Motor neuron (in vitro differentiated cells): ENCODE results near the gene RSPH6A. TPM values are rescaled to one million over a fixed set of nuclear protein-coding genes. Genes with fewer than 3 reads are reported as not detected.
A peak's percentile ranks its signal among the peaks of the same experiment; 100 is the strongest.

Experiments
- ATAC-seq, 8 experiments: fragments of 200-7000 bp; cut with Tn5 transposase; replicated peaks in 6 of 8; 2 replicates each; pipeline ENCODE4 v1.8.0; 2021; ENCODE audit warnings: mild to moderate bottlenecking in 8 of 8, moderate library complexity in 8 of 8
- H3K27ac ChIP-seq, 2 donors: fragments of 250-450 bp; sonication (Bioruptor Pico); 2 replicates each; pipeline ENCODE4 v1.9.0; 2021; ENCODE audit warnings: antibody characterized with exemption in 2 of 2, mild to moderate bottlenecking in 2 of 2, moderate library complexity in 1 of 2
- H3K4me1 ChIP-seq, 2 donors: fragments of 250-450 bp; sonication (Bioruptor Pico); replicated peaks in 1 of 2; 2 replicates each; pipeline ENCODE4 v1.6.1; 2021; ENCODE audit warnings: antibody characterized with exemption in 2 of 2, mild to moderate bottlenecking in 2 of 2, moderate library complexity in 1 of 2
- H3K4me3 ChIP-seq, 5 donors: fragments of 250-450 bp; sonication (Bioruptor Pico); 2 replicates each; pipeline ENCODE4 v1.9.0; 2021; ENCODE audit warnings: antibody characterized with exemption in 5 of 5, mild to moderate bottlenecking in 5 of 5, moderate library complexity in 4 of 5
- WGBS, 10 experiments: fragments of 450-650 bp; shearing (Covaris generic); methylation state at CpG; one replicate each; pipeline ENCODE4 v1.0.0; 2022; 5-methylcytosine and 5-hydroxymethylcytosine counted together
- in situ Hi-C, 9 experiments: fragments of 400-800 bp; cut with MboI; loops; one replicate each; pipeline ENCODE4 v1.15.0; 2021; ENCODE audit warnings: low sequenced_read_pairs in 9 of 9, low pct_unique_long_range_greater_than_20kb in 2 of 9; ENCODE audit not compliant: unreplicated experiment in 9 of 9
- total RNA-seq, 8 experiments: library from RNA; unstranded; fragments of 300-600 nt; gene quantifications; 2 replicates each; pipeline versions ENCODE4 v1.2.3 to v1.2.4, GENCODE V29; 2022

The RSPH6A gene
- total RNA-seq, 8 experiments from 2014 or later = 0.18 to 0.76 (median 0.21) TPM; not detected in 2

- H3K4me3 ChIP-seq = peak overlapping the region; percentile 35 to 49 (median 43)
- peak in 6 of 8 experiments; percentile 0 to 1 (median 1) for ATAC-seq
- in situ Hi-C loops = no loop called here
- H3K4me1 ChIP-seq = peaks cover 4 to 16% of the 10 kb centered on the region in 2 donors
- WGBS, 10 experiments = 0 to 8% (median 4%) methylated on average over 1 to 9 of the region's 28 CpGs; no CpG with 5 or more reads in 7 of the 10 experiments
- H3K27ac ChIP-seq = peak overlapping the region; percentile 81 to 87
Observed at GRCh38 chr19:45769821-45770191, 45.3 kb downstream of the RSPH6A start.

- ATAC-seq = peak; percentile 22 to 57 (median 52)
- Histone ChIP-seq H3K27ac (peak within 1 kb of the TSS; percentile 81 to 87), H3K4me1 (peaks cover 10 to 22% of the 10 kb centered on the region in 2 donors), H3K4me3 (peak within 1 kb of the TSS; percentile 40 to 71 (median 46))
- in situ Hi-C loops = no loop called here
- WGBS, 10 experiments = 4% methylated on average over 15 of the region's 70 CpGs; no CpG with 5 or more reads in 9 of the 10 experiments
Observed at GRCh38 chr19:45768984-45769782, 45.9 kb downstream of the RSPH6A start, which contains the start of gene SIX5. Gene SIX5, minus strand, starts transcription at chr19:45769252. Its CDS starts 408 bp downstream, at chr19:45768844.

GRCh38 chr19:45768655-45768983, 46.5 kb downstream of the RSPH6A start:
- peaks cover 16 to 28% of the 10 kb centered on the region in 2 donors for H3K4me1 ChIP-seq
- in situ Hi-C loops = no loop called here
- H3K4me3 ChIP-seq = peak overlapping the region; percentile 40 to 71 (median 46)
- no CpG with 5 or more reads among the region's 33 CpGs for whole genome bisulfite sequencing, 10 experiments
- H3K27ac ChIP-seq = peak overlapping the region; percentile 39 to 81
- no peak for ATAC-seq

DNA sequence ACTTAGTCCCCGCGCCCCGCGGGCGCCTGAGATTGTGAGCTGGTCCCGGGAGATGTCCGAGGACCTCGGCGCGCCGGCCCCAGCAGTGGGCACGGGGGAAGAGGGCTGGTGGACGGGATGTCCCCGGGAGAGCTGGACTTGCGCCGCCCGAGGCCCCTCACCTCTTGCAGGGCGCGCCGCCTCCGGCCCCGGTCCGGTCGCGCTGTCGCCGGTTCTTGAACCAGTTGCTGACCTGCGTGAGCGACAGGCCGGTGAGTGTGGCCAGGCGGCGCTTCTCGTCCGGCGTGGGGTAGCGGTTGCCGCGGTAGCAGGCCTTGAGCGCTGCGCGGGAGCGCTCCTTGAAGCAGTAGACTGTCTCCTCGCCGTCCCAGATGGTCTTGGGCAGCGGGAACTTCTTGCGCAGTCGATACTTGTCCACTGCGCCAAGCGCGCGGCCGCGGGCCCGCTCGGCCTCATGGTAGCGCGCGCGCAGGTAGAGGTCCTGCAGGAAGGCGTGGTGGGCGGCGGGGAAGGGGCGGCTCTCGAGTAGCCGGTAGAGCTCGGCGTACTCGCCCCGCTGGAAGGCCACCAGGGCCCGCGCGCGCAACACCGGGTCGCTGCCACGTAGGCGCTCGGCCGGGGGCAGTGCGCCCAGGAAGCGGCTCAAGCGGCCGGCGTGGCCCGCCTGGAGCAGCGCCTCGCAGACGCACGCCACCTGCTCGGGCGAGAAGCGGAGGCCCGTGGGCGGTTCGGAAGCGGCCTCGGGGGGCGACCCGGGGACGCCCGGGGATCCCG, 47.0 kb downstream of the RSPH6A start:
- 0 to 7% (median 3%) methylated on average over 1 to 12 of the region's 102 CpGs; no CpG with 5 or more reads in 5 of the 10 experiments for WGBS, 10 experiments
- in situ Hi-C loops = no loop called here
- Histone ChIP-seq H3K27ac (peak overlapping the region; percentile 39 to 81), H3K4me1 (peaks cover 18 to 29% of the 10 kb centered on the region in 2 donors), H3K4me3 (peak overlapping the region; percentile 40 to 71 (median 46))
- peak in 3 of 8 experiments; percentile 0 for ATAC-seq

DNA sequence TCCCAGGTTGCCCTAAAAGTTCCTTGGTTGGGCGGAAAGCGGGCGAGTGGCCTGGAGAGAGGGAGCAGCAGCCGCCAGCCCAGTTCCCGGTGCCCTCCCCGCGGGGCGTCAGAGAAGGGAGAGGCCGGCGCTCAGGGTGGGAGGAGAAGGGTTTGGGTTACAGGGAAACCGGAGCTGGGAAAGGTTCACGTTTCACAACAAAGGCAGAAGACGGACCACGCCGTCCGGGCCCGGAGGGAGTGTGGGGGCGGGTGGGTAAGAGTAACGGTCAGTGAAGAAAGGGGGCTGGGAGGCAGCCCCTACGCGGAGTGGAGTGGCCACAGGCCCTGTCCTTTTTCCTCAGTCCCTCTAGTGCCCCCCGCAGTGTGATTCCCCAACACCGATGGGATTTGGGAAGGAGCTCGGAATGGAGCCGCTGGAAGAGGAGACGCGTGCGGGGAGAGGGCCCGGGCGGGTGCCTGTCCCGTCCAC, 47.7 kb downstream of the RSPH6A start:
- WGBS, 10 experiments = 0% methylated on average over 3 to 4 of the region's 31 CpGs; no CpG with 5 or more reads in 8 of the 10 experiments
- in situ Hi-C loops = no loop called here
- ATAC-seq = peak in 3 of 8 experiments; percentile 7 to 13 (median 12)
- peak overlapping the region; percentile 40 to 71 (median 46) for H3K4me3 ChIP-seq
- peaks cover 18 to 29% of the 10 kb centered on the region in 2 donors for H3K4me1 ChIP-seq
- H3K27ac ChIP-seq = peak overlapping the region; percentile 1 to 81

DNA sequence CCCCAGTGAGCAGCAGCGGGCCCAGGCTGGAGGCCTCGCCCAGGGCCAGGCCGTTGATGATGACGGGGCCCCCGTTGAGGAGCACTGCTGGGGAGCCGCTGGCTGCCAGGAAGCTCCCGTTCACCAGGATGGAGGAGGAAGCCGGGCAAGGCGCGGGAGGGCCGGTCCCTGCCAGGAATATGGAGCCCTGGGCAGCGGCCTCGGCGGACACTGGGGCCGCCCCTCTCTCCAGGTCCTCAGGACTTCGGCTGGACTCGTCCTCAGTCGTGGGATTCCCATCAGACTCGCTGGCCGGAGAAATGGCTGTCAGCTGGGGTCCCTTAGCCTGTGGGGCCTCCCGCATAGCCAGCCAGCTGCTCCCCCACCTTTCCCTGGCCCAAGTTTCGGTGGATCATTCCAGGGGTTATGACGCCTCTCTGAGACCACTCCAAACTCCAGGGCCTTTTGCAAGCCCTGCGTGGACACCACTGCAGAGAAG, 48.2 kb downstream of the RSPH6A start:
- peaks cover 18 to 29% of the 10 kb centered on the region in 2 donors for H3K4me1 ChIP-seq
- ATAC-seq = peak in 2 of 8 experiments; percentile 1 to 8
- 20 to 60% (median 44%) methylated on average over 1 to 9 of the region's 24 CpGs; no CpG with 5 or more reads in 6 of the 10 experiments for WGBS, 10 experiments
- in situ Hi-C loops = no loop called here
- H3K4me3 ChIP-seq = peak overlapping the region; percentile 40 to 71 (median 46)
- peak overlapping the region in 1 of 2 donors; percentile 81 for H3K27ac ChIP-seq

GRCh38 chr19:45766296-45766868, 48.7 kb downstream of the RSPH6A start:
- no peak for ATAC-seq
- Histone ChIP-seq H3K27ac (no peak overlapping the region), H3K4me3 (peak overlapping the region in 3 of 5 donors; percentile 46 to 71 (median 61)), H3K4me1 (peaks cover 18 to 29% of the 10 kb centered on the region in 2 donors)
- WGBS, 10 experiments = 60 to 90% methylated on average over 2 to 3 of the region's 17 CpGs; no CpG with 5 or more reads in 8 of the 10 experiments
- in situ Hi-C loops = no loop called here

DNA sequence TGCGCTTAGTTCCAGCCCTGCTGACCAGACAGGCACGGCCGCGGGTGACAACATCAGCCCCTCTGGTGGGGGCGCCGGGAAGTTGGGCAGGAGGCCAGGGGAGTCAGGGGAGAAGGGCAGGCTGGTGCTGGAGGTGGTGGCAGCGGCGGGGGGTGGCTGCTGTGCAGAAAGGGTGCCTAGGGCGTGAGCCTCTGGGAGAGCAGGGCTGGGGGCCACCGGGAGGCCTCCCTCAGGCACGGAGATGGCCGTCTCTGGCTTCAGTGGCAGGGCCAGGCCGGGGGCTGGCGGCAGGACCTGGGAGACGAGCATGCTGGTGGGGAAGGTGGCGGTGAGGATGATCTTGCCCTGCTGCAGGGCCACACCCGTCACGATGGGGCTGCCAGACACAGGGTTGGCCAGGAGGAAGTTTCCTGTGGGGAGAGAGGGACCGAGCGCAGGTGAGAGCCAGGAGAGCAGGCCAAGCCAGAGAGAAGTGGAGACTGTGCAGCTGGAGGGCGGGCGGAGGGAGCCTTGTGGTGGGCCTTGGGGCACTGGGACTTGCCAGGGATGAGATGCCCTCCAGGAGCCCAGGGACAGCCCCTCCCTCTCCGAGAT, 49.3 kb downstream of the RSPH6A start:
- 98 to 100% methylated on average over 4 to 8 of the region's 23 CpGs; no CpG with 5 or more reads in 8 of the 10 experiments for WGBS, 10 experiments
- Histone ChIP-seq H3K27ac (no peak overlapping the region), H3K4me3 (no peak overlapping the region), H3K4me1 (peaks cover 18 to 29% of the 10 kb centered on the region in 2 donors)
- in situ Hi-C loops = no loop called here
- no peak for ATAC-seq

DNA sequence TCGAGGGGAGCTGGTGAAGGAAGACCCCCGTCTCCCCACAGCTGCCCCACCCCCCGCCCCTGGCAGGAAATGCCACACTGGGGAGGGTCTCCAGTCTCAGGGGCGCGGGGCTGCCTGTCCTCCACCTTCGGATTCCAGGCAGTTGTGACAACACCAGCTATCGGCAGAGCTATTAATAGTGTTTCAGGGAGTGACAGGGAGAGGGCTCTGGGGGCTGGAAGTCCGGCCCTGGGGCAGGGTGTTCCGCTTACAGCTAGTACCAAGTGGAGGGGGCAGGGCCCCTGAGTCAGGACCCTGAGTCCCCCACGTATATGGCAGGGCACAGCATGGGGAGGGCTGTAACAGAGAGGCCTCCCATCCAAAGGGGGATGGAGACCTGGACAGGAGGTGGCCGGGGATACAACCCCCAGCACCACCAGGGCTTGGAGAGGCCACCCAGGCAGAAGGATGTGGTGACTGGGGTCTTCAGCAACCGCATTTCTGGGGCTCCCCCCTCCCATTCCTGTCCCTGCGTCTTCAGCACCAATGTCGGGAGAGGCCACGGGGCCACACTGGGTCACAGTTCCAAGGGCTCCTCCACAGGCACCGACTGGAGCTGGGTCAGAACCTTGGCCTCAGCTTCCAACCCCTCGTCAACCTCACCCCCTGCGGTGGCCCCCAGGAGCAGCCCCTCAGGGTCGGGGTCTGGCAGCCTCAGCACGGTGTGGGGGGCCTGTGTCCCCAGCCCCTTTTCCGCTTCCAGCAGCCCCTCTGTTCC, 50.0 kb downstream of the RSPH6A start:
- WGBS, 10 experiments = 0 to 100% (median 86%) methylated on average over 1 to 2 of the region's 21 CpGs; no CpG with 5 or more reads in 7 of the 10 experiments
- Histone ChIP-seq H3K27ac (no peak overlapping the region), H3K4me3 (no peak overlapping the region), H3K4me1 (peaks cover 18 to 29% of the 10 kb centered on the region in 2 donors)
- in situ Hi-C loops = no loop called here
- no peak for ATAC-seq

DNA sequence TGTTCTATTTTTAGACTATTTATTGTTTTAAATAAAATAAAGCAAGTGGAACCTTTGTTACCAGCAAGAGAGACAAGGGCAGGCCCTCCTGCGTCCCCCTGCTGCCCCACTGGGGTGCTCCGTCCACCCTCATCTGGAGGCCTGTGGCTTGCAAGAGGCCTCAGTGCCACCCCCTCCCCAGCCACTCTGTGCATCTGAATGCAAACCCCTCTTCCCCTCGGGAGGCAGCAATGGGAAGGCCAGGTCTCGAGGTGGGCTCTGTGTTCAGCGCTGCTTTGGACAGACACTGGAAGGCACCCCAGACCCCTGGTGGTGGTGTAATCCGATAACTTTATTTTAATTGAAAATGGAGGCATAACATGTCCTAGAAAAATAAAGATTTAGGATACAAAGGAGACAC, 50.6 kb downstream of the RSPH6A start:
- in situ Hi-C loops = no loop called here
- H3K27ac ChIP-seq = no peak overlapping the region
- H3K4me3 ChIP-seq = no peak overlapping the region
- 30 to 67% (median 31%) methylated on average over 1 to 2 of the region's 6 CpGs; no CpG with 5 or more reads in 7 of the 10 experiments for whole genome bisulfite sequencing, 10 experiments
- ATAC-seq = no peak
- H3K4me1 ChIP-seq = peaks cover 18 to 29% of the 10 kb centered on the region in 2 donors

DNA sequence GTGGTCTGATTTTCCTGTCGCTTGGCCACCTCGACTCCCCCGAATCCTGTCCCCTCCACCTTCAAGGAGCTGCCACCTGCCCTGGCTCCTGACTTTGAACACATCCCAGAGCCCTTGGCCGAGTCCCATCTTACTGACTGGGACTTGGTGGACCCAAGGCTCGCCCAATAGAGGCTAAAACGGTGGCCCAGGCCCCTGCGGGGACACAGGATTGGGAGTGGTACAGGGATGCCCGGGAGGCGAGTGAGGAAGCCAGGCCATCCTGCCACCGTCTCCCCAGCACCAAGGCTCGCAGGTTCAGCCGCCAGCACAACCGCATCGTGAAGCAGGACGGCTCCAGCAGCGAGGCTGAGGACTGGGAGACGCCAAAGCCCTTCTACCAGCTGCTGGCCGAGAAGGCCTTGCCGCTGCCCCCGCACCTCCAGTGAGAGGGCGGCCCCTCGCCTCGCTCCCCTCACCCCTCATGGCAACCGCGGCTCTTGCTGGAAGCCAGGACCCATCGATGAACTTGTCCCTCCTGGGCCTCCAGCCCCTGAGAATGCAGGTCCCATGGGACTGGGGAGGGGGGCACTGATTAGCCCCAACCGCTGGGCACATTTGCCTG, 51.3 kb downstream of the RSPH6A start:
- no peak for ATAC-seq
- peaks cover 18 to 29% of the 10 kb centered on the region in 2 donors for H3K4me1 ChIP-seq
- H3K4me3 ChIP-seq = no peak overlapping the region
- in situ Hi-C loops = no loop called here
- WGBS, 10 experiments = 59 to 100% (median 68%) methylated on average over 2 to 9 of the region's 27 CpGs; no CpG with 5 or more reads in 6 of the 10 experiments
- H3K27ac ChIP-seq = no peak overlapping the region
